Measurements from ENCODE around the gene TBC1D22A.

The TBC1D22A gene

DNA sequence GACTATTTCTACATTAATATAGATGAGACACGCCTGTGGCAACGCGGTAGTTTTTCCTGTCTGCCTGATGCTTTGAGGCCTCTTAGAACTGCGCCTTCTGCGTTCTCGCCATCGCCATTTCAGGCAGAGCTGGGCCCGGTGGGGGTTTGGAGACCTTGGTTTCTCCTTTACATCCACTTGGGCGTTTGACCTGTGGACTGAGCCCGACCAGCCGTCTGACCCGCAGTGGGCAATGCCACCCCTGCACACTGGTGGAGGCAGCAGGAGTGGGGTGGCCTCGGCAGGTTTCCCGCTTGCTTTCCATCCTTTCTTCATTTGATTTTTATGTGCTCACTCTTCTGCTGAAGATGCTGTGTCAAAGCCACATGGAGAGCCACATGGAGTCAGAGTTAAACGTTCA is 130.4 kb downstream of the TBC1D22A start:
- TF ChIP-seq, protein P1, sequence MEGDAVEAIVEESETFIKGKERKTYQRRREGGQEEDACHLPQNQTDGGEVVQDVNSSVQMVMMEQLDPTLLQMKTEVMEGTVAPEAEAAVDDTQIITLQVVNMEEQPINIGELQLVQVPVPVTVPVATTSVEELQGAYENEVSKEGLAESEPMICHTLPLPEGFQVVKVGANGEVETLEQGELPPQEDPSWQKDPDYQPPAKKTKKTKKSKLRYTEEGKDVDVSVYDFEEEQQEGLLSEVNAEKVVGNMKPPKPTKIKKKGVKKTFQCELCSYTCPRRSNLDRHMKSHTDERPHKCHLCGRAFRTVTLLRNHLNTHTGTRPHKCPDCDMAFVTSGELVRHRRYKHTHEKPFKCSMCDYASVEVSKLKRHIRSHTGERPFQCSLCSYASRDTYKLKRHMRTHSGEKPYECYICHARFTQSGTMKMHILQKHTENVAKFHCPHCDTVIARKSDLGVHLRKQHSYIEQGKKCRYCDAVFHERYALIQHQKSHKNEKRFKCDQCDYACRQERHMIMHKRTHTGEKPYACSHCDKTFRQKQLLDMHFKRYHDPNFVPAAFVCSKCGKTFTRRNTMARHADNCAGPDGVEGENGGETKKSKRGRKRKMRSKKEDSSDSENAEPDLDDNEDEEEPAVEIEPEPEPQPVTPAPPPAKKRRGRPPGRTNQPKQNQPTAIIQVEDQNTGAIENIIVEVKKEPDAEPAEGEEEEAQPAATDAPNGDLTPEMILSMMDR (IDR thresholded peaks at IDR 0.05), result no peak

DNA sequence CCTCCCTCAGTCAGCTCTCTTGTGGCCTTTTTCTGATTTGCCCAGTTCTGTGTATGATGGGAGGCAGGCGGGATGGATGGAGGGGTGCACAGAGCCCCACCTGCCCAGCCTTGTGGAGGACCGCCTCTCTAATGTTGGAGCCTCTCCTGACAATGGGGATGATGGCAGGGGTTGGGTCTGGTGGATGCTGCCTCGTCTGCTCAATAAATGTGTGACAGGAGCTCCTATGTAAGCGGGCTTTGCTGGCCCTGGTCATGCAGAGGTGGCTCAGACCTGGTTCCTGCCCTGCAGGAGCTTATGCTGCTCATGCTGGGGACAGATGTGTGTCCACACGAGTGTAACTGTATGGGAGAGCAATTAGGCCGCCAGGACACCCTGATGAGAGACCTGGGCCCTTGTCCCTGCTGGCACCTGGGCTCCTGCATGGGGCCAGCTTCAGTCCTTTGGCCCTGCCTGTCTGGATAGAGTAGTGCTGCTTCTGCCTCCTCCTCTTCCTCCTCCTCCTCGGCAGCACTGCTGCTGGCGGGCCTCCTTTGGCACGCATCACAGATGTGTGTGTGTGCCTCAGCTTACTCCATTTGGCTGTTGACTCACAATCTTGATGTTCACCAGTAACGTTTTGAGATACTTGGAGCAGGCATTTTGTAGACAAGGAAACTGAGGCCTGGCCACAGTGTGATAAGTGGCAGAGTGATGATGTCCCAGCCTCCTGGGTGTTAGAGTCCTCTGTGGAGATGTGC is 131.0 kb downstream of the TBC1D22A start:
- TF ChIP-seq, protein P1 (IDR thresholded peaks at IDR 0.05), result no peak

DNA sequence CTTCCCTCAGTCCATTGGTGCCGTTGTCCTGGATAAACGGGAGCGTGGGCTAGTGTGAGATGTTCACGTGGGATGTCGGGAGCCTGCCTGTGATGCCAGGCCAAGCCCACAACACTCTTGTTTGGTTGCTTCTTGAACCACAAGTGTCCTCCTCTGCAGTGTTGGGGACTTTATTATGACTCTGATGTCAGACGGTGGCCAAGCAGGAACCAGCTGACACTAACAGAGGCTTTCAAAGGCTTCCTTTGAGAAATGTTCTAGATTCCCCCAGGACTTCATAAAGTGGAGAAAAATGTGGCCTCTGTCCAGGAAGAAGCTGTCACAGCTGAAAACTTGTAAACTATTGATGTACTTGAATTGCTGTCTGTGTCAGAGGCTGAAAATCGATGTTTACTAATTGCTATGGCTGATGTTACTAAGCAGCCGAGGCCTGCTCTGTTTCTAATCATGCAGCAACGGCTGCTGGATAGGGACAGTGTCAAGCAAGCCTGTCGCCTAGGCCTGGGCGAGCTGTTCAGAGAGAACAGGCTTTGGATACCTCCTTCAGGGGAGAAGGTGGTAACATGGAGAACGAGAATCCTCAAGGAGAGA is 131.7 kb downstream of the TBC1D22A start:
- TF ChIP-seq, protein P1 (IDR thresholded peaks at IDR 0.05), result no peak

DNA sequence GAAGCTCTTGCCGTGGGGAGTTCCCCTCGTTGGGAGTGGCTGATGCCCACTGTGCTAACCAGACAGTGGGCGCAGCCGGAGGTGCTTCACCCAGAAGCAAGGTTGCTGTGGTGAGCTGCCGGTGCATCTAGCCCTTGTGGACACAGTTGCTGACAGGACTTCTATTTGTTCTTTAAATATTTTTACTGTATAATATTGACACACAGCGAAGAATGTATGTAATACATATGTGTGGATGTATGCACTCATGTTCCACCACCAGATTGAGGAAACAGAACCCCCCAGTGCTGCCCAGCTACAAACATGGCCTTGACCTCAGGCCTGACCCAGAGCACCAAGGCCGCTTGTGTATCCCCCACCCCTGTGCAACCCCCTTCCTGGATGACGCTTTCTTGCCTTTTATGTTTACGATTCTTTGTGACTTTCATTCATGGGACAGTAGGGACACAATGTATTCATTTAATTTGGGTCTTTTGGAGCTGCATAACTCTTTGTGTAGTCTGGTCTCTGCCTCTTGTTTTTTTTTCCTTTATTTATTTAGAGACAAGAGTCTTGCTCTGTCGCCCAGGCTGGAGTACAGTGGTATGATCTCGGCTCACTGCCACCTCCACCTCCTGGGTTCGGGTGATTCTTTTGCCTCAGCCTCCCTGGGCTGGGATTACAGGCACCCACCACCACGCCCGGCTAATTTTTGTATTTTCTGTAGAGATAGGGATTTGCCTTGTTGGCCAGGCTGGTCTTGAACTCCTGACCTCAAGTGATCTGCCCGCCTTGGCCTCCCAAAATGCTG is 132.6 kb downstream of the TBC1D22A start:
- TF ChIP-seq, protein P1 (IDR thresholded peaks at IDR 0.05), result no peak

DNA sequence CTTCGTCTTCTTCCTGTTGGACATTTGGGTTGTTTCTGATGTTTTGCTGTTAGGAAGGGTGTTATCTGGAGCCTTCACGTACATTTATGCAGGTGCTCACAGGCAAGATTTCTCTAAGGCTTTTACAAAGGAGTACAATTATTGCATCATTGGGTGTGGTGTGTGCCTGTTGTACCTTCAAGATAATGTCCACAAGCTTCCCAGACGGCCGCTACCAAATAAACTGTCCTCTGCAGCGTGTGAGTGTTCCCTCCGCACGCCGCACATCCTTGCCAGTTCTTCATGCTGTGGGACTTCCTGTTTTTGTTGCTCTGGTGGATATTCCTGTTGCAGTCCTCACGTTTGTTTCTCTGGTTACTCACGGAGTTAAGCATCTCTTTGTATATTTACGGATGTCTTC is 133.3 kb downstream of the TBC1D22A start:
- TF ChIP-seq, protein P1 (IDR thresholded peaks at IDR 0.05), result no peak

- TF ChIP-seq, protein P1 (IDR thresholded peaks at IDR 0.05), result no peak
Measured at GRCh38 chr22:46896166-46896565, 133.7 kb downstream of the TBC1D22A start.

GRCh38 chr22:46896568-46897245 is 134.3 kb downstream of the TBC1D22A start:
- TF ChIP-seq, protein P1 (IDR thresholded peaks at IDR 0.05), result no peak
